ENCODE measurements around the gene RAD9B.
"Not testable (repeated sequence)": the region's sequence is repeated elsewhere in the genome, so short reads cannot be mapped to it uniquely, and the experiment has no call there.

RAD9B gene

DNA sequence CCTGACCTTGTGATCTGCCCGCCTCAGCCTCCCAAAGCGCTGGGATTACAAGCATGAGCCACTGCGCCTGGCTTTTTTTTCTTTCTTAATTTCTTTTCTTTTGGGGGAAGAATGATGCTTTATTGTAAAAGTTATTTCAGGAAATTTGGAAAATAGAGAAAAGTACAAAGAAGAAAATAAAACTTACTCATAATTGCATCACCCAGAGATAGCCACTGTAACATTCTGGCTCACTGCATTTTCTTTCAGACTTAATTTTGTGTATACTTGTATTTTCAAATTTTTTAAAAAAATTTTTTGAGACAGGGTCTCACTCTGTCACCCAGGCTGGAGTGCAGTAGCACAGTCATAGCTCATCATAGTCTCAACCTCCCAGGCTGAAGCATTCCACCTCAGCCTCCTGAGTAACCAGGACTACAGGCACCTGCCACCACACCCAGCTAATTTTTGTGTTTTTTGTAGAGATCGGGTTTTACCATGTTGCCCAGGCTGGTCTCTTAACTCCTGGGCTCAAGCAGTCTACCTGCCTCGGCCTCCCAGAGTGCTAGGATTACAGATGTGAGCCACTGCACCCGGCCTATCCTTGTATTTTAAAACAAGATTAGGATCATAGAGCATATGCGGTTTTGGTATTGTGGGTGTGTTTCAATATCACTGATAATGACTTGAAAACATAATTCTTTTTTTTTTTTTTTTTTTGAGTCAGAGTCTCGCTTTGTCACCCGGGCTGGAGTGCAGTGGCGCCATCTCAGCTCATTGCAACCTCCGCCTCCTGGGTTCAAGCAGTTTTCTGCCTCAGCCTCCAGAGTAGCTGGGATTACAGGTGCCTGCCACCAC, 19.0 kb downstream of the RAD9B start:
- DNase-seq (ENCODE audit: low read depth in 3 of 3), result peak in 1 of 3 experiments; percentile 35

DNA sequence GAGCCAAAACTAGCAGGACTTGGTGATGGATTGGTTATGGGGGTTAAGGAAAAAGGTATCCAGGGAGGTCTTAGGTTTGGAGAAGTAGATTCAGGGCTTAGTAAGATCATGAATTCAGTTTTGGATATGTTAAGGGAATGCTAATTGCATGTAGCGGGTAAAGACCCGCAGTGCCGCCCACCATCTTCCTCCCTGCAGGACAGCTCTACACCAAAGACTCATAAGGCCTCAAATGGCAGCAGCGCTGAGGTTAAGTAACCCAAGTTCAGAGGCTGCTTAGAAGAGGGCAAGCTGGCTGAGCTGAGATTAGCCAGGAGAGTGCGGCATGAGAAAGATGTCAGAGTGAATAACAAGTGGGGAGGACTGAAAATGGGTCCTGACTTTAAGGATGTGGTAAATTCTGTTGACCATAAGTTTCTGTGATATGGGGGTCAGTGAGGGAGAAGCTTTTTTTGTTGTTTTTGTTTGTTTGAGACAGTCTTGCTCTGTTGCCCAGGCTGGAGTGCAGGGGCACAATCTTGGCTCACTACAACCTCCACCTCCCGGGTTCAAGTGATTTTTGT, 26.2 kb downstream of the RAD9B start:
- no peak for DNase-seq (ENCODE audit: low read depth in 3 of 3)

DNA sequence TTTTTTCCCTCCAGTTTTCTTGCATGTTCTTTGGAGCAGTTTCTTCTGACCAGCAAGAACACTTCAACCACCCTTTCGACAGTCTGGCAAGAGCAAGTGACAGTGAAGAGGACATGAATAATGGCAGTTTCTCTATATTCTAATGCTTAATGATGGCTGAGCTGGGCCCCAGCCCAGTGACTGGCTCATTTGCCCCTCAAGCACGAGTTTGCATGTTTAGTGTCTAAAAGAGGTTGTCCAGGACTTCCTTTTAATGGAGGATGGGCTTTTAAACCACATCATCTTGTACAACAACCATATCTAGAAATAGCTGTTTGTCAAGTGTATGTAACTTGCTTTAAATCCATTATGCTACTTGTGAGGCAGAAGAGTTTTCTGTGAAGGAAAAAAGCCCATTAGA, 28.4 kb downstream of the RAD9B start:
- no peak for DNase-seq (ENCODE audit: low read depth in 3 of 3)

DNA sequence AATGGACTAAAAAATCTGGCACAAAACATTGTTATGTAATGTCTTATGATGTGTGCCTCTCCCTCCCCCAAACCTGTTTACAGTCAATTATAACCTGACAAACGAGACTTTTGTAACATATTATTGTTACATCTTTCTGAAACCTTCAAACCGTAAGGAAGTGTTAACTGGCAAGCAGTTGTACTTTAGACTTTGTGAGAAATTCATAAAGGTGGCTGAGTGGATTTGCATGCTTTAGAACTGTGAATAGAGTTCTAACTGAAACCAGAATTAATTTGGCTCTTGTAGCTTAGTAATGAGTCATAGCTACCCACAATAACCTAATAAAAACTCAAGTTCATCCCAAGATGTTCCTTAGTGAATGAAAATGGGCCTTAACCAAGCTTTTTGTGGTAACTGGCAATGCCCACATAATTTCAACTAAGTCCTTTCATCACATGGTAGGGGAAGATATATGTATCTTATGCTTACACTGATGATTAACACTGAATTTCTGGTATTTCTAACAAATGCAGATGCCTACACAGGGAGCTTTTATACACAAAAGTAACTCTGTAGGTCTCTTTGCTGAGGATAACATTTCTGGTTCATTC, 29.7 kb downstream of the RAD9B start:
- no peak for DNase-seq (ENCODE audit: low read depth in 3 of 3)

DNA sequence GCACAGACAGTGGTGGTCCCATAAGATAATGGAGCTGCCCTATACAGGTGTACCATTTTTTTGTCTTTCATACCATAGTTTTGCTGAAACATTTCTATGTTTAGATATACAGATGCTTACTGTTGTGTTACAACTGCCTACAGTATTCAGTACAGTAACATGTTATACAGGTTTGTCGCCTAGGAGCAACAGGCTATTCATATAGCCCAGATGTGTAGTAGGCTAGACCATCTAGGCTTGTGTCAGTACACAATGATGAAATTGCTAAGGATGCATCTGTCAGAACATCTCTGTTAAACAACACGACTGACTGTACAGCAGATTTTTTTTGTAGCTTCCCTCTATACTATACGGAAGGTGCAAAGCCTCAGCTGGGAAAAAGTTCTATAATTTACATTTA, 30.5 kb downstream of the RAD9B start:
- DNase-seq (ENCODE audit: low read depth in 3 of 3), result no peak

DNA sequence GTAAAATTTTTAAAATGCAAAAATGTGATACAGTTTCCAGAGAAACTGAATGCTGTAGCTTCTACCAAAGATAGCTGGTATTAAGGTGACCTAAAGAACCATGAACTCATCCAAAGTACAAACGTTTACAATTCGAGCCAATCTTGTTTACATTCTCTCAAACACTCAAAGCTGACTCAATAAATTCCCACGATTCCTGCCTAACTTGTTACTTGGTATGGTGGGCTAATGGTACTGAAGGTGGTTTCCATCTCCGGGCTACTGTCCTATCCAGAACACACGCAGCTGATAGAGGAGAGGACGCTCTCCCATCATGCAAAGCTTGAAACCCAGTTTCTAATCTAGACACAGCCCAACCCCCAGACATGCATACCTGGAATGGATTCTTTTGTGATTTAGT, 31.5 kb downstream of the RAD9B start:
- DNase-seq (ENCODE audit: low read depth in 3 of 3), result no peak

DNA sequence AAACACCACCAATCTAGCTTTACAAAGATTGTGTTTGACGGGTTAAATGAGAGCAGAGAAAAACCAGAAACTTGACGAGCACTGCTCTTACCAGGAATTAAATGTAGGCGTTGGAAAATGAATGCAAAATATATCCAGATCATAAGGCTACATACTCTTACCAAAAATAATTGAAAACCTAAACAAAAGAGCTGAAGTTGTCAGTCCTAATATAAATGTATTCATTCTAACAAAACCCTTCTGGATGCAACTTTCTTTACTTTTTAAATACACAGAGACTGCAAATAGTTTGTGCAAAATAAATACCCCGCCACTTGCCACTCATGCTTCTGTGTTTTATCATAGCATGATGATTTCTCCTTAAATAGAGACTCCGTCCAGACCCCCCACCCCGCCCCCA, 32.7 kb downstream of the RAD9B start:
- no peak for DNase-seq (ENCODE audit: low read depth in 3 of 3)

DNA sequence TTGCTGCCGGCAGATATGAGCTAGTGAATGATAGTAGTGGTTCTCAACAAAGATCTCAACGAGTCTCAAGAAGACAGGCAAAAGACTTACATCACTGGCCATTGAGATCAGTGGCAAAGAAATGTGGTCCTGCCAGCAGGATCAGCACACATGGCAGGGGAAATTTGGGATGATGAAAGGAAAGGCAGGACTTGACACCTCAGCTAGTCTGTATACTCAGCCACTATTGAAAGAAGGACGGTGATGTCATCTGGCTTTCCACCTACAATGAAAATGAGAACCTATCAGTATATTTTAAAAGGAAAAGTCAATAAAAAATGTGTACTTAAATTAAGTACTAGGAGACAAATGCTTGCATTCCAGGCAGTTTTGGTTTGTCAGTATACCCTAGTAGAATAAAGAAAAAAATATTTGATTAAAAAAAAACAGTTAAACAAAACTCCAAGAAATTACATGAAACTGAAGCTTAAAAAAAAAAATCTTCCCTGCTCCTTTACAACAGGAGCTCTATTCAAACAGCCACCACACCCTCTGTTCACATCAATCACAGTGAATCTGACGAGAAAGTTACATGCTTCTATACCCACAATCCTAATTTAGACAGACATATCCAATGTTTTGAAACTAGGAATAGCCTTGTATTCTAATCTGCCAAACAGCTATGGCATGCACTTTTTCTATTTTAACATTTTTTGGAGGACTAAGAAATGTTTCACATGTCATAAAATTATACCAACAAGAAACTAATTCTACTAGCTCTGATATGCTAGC, 34.9 kb downstream of the RAD9B start:
- DNase-seq (ENCODE audit: low read depth in 3 of 3), result no peak

DNA sequence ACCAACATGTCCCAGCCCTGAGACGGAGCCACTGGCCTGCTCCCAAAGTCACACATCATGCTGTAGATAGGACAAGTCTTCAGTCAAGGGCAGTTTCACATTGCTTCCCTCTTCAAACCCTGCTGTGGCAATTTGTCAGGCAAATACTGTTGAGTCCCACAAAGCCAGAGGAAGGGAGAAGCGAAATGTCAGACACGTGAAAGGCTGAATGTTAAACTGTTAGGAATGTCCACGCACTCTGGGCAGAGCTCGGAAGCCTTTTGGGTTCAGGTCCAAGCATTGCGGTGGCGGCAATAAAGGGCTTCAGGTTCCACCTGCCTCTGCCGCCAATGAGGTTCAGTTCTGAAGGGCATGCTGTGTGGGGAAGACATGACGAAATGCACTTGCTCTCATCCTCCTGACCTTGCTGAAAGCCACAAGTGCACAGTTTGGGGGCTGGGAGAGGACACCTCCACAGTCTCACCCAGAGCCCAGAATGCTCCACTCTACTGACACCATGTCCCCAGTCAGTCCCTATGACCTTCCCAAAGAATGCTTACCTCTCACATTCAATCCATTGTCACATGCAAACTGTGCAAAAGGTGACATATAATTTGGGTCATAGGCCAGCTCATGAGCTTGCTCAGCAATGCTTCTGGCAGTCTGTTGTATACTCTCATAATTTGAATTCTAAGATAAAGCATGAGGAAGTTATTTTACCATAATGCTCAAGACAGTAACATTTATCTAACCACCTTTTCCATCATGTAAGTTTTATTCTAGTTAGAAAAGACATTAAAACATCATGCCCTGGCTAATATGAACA, 35.7 kb downstream of the RAD9B start:
- DNase-seq (ENCODE audit: low read depth in 3 of 3), result no peak

DNA sequence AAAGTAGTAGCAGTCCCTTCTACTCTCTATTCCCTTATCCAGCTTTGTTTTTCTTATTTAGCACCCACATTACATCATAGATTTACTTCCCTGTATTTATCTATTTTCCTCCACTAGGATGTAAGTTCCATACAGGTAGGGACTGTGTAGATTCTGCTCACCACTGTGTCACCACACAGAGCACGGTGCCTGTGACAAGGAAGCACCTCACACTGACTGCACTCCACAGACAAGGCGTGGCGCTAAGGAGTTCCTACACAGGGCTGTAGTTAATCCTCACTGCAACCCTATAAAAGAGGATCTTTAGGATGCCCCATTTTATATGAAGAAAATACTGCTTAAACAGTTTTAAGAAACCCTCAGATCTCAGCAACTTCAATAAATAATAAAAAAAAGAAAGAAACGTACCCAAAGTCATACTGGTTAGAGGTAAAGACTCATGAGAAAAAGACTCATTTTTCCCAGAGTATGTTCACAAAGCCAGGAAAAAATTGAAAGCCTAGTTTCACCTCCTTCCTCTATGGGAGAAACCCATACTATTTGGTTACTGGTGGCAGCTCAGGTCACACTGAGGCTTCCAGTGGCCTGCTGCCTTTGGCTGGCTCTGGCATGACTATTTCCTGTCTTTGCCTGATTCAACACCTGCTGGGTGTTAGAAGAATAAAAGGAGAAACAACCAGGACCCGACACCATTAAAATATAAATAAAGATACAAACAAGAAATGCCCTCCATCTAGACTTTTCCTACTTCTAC, 36.9 kb downstream of the RAD9B start:
- DNase-seq (ENCODE audit: low read depth in 3 of 3), result no peak

DNA sequence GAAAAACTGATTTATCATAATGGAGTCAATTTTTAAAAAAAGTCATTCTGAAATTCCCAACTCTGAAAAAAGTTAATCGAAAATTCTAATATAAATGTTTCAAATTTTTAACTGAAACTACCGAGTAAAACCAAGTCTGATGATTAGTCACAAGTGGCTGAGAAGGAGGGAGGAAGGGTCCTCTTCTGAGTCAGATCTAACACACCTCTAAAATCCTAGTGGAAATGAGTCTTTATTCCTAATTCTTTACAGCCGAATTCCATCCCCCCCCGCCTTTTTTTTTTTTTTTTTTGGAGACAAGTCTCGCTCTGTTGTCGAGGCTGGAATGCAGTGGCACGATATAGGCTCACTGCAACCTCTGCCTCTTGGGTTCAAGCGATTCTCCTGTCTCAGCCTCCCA, 37.9 kb downstream of the RAD9B start:
- DNase-seq (ENCODE audit: low read depth in 3 of 3), result no peak

DNA sequence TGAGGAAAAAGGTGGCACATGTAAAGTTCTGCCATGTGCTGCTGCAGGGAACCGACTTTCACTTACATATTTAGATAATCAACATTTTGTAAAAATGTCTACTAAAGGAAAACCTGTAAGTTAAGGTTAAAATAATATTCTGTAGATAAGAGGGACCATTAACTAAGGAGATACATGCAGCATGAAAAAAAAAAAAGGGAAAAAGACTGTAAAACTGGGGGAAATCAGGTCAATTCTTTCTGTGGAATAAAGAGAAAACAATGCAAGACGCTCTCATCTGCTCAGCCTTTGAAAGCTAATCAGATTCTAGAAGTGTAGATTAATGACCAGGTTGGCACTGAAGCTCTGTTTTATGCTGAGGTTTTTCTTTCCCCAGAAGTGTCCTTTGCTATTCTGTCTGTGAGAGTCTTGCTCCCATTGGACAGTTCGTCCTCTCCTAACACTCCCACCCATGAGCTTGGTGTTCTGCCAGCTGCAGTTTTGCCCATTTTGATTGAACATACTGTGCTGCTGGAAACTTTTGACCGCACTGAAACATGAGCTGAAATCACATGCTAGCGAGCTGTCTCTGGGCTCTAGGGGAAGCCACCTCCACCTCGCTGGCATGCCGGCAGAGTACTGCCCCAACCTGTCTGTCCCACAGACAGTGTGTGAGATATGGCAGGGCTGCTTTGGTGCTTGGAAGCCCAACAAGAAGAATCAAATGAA, 41.3 kb downstream of the RAD9B start:
- no peak for DNase-seq (ENCODE audit: low read depth in 3 of 3)

DNA sequence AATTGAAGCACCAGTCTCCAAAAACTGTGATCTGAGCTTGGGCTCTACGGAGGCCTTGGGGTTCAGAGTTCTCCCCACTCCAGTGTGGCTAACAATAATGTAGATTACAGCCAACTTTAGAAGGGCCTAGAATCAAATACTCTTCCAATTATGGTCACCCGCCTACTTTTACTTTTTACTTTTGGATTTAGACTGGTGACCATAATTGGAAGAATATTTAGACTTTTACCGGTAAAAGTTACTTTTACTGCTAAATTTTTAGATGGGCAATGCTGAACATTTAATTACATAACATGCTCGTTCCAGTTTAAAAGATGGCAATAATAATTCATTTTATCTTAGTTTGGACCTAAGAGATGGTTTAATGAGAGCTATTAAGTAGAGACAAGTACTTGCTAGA, 41.8 kb downstream of the RAD9B start:
- DNase-seq (ENCODE audit: low read depth in 3 of 3), result no peak

DNA sequence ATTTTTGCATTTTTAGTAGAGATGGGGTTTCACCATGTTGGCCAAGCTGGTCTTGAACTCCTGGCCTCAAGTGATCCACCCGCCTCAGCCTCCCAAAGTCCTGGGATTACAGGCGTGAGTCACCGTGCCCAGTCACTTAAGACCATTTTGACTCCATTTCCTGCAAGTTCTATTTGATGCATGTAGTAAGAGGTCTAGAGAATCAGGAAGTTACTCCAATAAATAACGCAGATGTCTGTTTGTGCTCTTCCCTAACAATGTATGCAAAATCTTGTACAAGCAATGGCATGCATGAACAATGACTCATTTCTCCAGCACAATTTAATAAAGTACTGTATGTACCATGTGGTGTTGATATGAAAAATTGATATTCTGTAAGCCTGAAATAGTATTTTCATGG, 43.1 kb downstream of the RAD9B start:
- DNase-seq (ENCODE audit: low read depth in 3 of 3), result not testable (repeated sequence)

DNA sequence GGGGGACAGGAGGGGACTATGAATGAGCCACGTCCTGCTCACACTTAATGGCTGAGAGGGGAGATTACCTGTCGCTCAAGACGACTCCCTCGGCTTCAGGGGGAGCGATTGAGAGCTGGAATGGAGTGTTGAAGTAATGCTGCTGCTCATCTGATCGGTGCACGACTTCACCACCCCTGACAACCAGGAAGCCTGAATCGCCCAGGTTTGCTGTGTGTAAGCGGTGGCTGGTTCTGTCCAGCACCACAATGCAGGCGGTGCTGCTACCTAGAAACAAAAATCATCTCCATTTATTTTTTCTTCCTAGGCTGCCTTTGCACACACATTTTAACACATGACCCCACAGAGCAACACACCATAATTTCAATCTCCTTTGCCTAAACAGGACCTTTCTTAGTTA, 43.7 kb downstream of the RAD9B start:
- no peak for DNase-seq (ENCODE audit: low read depth in 3 of 3)

DNA sequence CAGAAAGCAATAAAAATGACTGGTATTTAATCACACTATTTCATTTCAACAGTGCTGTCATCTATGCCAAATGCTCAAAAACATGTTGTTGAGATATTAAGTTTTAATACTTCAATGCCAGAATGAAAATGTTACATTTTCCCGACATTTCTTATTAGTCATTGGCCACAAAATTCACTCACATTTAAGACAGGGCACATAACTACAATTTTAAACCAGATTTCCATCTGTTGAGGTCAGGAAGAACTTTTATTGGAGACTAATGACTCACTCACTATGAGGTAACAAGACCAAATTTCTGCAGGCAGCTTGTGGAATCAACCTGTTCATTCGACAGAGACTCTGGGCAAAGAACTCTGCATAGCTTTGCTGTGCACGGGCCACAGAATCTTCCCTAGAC, 44.2 kb downstream of the RAD9B start:
- no peak for DNase-seq (ENCODE audit: low read depth in 3 of 3)

DNA sequence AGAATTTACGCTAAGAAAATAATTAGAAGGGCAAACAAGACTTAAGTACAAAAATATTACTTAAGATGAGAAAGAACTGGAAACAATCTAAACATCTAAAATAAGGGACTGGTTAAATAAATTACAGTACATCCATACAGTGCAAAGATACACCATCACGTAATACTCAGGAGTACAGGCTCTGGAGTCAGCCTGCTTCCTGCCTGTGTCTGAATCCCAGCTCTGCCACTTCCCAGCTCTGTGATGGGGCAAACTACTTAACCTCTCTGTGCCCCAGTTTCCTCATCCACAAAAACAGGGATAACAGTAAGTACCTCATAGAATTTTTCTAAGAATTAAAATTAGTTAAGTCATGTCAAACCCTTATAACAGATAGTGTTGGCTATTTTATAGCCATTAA, 45.0 kb downstream of the RAD9B start:
- DNase-seq (ENCODE audit: low read depth in 3 of 3), result no peak

DNA sequence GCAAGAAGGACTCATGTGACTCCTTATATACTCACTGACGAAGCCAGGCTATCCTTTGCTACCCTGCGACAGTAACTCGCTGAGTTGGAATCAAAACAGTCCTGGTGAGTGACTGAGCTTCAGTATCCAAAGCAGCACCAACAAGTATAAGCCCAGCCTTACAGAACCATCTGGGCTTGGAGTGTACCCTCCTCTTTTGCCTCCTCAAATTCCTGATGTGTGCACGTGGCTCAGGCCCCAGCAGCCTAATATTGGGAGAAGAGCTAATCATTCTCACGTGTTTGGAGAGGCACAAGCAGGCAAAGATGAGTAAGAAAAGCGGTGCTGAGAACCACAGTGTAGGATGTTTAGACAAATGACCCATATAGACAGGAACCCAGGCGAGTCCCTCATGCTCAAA, 46.5 kb downstream of the RAD9B start:
- no peak for DNase-seq (ENCODE audit: low read depth in 3 of 3)

DNA sequence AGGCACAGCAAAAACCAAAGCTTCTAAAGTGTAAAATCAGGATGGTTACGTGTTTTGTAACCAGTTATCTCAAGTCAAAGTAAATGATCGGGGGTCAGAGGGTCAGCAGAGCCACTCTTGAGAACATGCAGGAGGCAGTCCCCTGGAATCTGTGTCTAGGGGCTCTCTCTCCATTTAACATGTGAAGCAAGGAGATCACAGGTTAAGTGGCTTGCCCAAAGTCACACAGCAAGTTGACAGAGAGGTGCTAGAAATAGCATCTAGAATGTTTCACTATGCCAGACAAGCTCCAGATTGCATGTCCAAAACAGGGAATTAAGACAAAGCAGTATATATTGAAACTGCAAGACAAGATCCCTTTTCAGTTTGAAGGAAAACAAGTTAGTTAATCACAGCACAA, 47.6 kb downstream of the RAD9B start:
- DNase-seq (ENCODE audit: low read depth in 3 of 3), result no peak

DNA sequence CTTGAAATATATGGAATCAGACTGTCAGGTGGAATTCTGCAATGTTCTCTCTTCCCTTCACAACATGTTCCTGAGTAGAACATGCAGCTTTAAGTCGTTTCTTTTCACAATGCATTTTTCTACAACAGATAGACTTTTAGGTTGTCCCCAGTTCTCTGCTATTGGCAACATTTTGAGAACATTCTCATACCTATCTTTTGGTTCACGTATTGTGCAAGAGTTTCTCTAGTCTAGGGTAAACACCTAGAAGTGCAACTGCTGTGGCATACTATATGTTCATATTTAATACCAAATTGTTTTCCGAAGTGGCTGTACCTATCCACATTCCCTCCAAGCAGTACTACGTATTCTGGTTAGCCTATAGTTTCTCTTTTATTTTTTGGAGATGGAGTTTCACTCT, 48.9 kb downstream of the RAD9B start:
- no peak for DNase-seq (ENCODE audit: low read depth in 3 of 3)

Measured in stimulated activated CD4-positive, alpha-beta T cell treated with anti-CD3 and anti-CD28 coated beads, TNF-alpha, amount 100 ng/mL, for 24 hours (primary cell).